Esophagus squamous epithelium (tissue), 5 donors: ENCODE measurements around the gene CTTN. TPM values are rescaled to one million over a fixed set of nuclear protein-coding genes. Genes with fewer than 3 reads are reported as not detected.
"Not testable (repeated sequence)": the region's sequence is repeated elsewhere in the genome, so short reads cannot be mapped to it uniquely, and the experiment has no call there.

Experiments used
- DNase-seq: peaks from one replicate; lab custom pipeline; 2025; lab: John Stamatoyannopoulos, UW
- H3K27ac ChIP-seq, 4 donors: fragments of 200-600 bp; sonication (generic); one replicate each; pipeline ENCODE4 v1.5.1; 2016 to 2019; ENCODE audit warnings: mild to moderate bottlenecking in 1 of 4
- H3K27me3 ChIP-seq, 4 donors: fragments of 200-600 bp; sonication (generic); 1 replicate in 3 of 4; 2 replicates in 1 of 4; pipeline versions ENCODE4 v1.5.1 to v1.6.0; 2017 to 2021; ENCODE audit warnings: antibody characterized with exemption in 1 of 4
- H3K36me3 ChIP-seq, 3 donors: fragments of 200-600 bp; sonication (generic); one replicate each; pipeline ENCODE4 v1.5.1; 2016 to 2019
- H3K4me1 ChIP-seq, 3 donors: fragments of 200-600 bp; sonication (generic); one replicate each; pipeline ENCODE4 v1.5.1; 2017 to 2019
- H3K4me3 ChIP-seq, 4 donors: fragments of 200-600 bp; sonication (generic); 1 replicate in 3 of 4; 2 replicates in 1 of 4; pipeline ENCODE4 v1.5.1; 2016 to 2019; ENCODE audit warnings: mild to moderate bottlenecking in 2 of 4, moderate library complexity in 1 of 4
- H3K9me3 ChIP-seq, 3 donors: fragments of 200-600 bp; sonication (generic); one replicate each; pipeline ENCODE4 v1.5.1; 2016 to 2019
- CTCF ChIP-seq, 6 experiments: fragments of 450-650 bp in 4 of 6; fragments of 200-600 bp in 2 of 6; sonication (generic) in 2 of 6; IDR thresholded peaks; one replicate each; pipeline ENCODE4 v1.5.1; 2016 to 2019; ENCODE audit warnings: antibody characterized with exemption in 6 of 6, mild to moderate bottlenecking in 4 of 6, moderate library complexity in 4 of 6
- POLR2A ChIP-seq, 4 donors: fragments of 450-650 bp; IDR thresholded peaks; one replicate each; pipeline ENCODE4 v1.6.1; 2017; ENCODE audit warnings: antibody characterized with exemption in 4 of 4, mild to moderate bottlenecking in 4 of 4, moderate library complexity in 3 of 4
- WGBS, 2 donors: methylation state at CpG; one replicate each; pipeline ENCODE4 v1.1.5; 2018; 5-methylcytosine and 5-hydroxymethylcytosine counted together
- intact Hi-C: fragments of 100-400 bp; cut with DNase I; formaldehyde crosslinking; loops from one replicate; pipeline ENCODE4 v1.15.0; 2022
- total RNA-seq, 4 donors: library from RNA; depleted of rRNA; stranded (reverse); fragments of >200 nt; gene quantifications; one replicate each; pipeline ENCODE4 v1.1.0, GENCODE V29; 2016
- donor health status: DM: yes; HTN: yes; CAD: no.

The CTTN gene
- total RNA-seq, 4 donors from 2014 or later: 244 to 444 (median 320) TPM

GRCh38 chr11:70384566-70385152 is 13.7 kb upstream of the CTTN start:
- WGBS, 2 donors: 90 to 91% methylated on average over 7 to 16 of the region's 18 CpGs
- Histone ChIP-seq H3K36me3 (peaks cover 0 to 61% (median 4%) of the 10 kb centered on the region in 3 donors), H3K4me3 (no peak overlapping the region), H3K27ac (peak overlapping the region in 1 of 4 donors; percentile 7), H3K9me3 (no peaks in the 10 kb centered on the region), H3K27me3 (no peaks in the 10 kb centered on the region), H3K4me1 (peaks cover 0 to 10% (median 0%) of the 10 kb centered on the region in 3 donors)
- TF ChIP-seq CTCF (IDR thresholded peaks at IDR 0.05) (no peak), POLR2A (IDR thresholded peaks at IDR 0.05) (no peak)
- DNase-seq: no peak
- intact Hi-C loops: no loop called here

- intact Hi-C loops: no loop called here
- H3K4me1 ChIP-seq: peaks cover 0 to 10% (median 0%) of the 10 kb centered on the region in 3 donors
- H3K27me3 ChIP-seq: no peaks in the 10 kb centered on the region
- TF ChIP-seq POLR2A (IDR thresholded peaks at IDR 0.05): no peak
- TF ChIP-seq CTCF (IDR thresholded peaks at IDR 0.05): no peak
- DNase-seq: no peak
- no peak overlapping the region for H3K4me3 ChIP-seq
- no peak overlapping the region for H3K27ac ChIP-seq
- H3K36me3 ChIP-seq: peaks cover 0 to 33% (median 4%) of the 10 kb centered on the region in 3 donors
- 96 to 98% methylated on average over 4 of the region's 4 CpGs for WGBS, 2 donors
- H3K9me3 ChIP-seq: no peaks in the 10 kb centered on the region
These were observed 10.8 kb upstream of the CTTN start for GRCh38 chr11:70387564-70387963.

- TF ChIP-seq CTCF (IDR thresholded peaks at IDR 0.05) (no peak), POLR2A (IDR thresholded peaks at IDR 0.05) (no peak)
- H3K9me3 ChIP-seq: no peaks in the 10 kb centered on the region
- peaks cover 0 to 3% (median 0%) of the 10 kb centered on the region in 3 donors for H3K4me1 ChIP-seq
- DNase-seq: no peak
- H3K4me3 ChIP-seq: no peak overlapping the region
- H3K27me3 ChIP-seq: no peaks in the 10 kb centered on the region
- intact Hi-C loops: no loop called here
- peaks cover 0 to 18% (median 4%) of the 10 kb centered on the region in 3 donors for H3K36me3 ChIP-seq
- H3K27ac ChIP-seq: no peak overlapping the region
- 85 to 88% methylated on average over 5 to 6 of the region's 6 CpGs for WGBS, 2 donors
These were observed 9.1 kb upstream of the CTTN start for GRCh38 chr11:70389201-70389600.

GRCh38 chr11:70390882-70391281 is 7.4 kb upstream of the CTTN start:
- H3K4me1 ChIP-seq, H3K27ac ChIP-seq, H3K9me3 ChIP-seq, H3K36me3 ChIP-seq, intact Hi-C loops, DNase-seq, H3K4me3 ChIP-seq, H3K27me3 ChIP-seq: not testable (repeated sequence)
- 92 to 93% methylated on average over 7 of the region's 7 CpGs for WGBS, 2 donors

GRCh38 chr11:70394211-70394950 is 3.9 kb upstream of the CTTN start:
- peaks cover 0 to 6% (median 0%) of the 10 kb centered on the region in 3 donors for H3K36me3 ChIP-seq

More at GRCh38 chr11:70394211-70394950, 3.9 kb upstream of the CTTN start:
- no peaks in the 10 kb centered on the region for H3K9me3 ChIP-seq
- peaks cover 10 to 25% (median 18%) of the 10 kb centered on the region in 3 donors for H3K4me1 ChIP-seq
- 94 to 95% methylated on average over 10 to 15 of the region's 15 CpGs for WGBS, 2 donors
- no peak overlapping the region for H3K4me3 ChIP-seq
- no peak for DNase-seq
- intact Hi-C loops: no loop called here
- H3K27me3 ChIP-seq: peaks cover 0 to 3% (median 0%) of the 10 kb centered on the region in 4 donors
- TF ChIP-seq CTCF (IDR thresholded peaks at IDR 0.05) (no peak), POLR2A (IDR thresholded peaks at IDR 0.05) (no peak)
- H3K27ac ChIP-seq: no peak overlapping the region
